Body of pancreas (tissue), 4 donors: ENCODE data around the gene HS1BP3.

ENCODE experiments used
- POLR2A ChIP-seq, 3 donors: fragments of 450-650 bp; IDR thresholded peaks; one replicate each; pipeline ENCODE4 v1.6.1; 2016; ENCODE audit warnings: antibody characterized with exemption in 3 of 3, mild to moderate bottlenecking in 2 of 3
- TF ChIP-seq, protein P1 (sequence below), 7 experiments: fragments of 450-650 bp in 4 of 7; fragments of 200-600 bp in 3 of 7; sonication (generic) in 3 of 7; IDR thresholded peaks; one replicate each; pipeline ENCODE4 v1.5.1; 2016 to 2019; ENCODE audit warnings: antibody characterized with exemption in 7 of 7

DNA sequence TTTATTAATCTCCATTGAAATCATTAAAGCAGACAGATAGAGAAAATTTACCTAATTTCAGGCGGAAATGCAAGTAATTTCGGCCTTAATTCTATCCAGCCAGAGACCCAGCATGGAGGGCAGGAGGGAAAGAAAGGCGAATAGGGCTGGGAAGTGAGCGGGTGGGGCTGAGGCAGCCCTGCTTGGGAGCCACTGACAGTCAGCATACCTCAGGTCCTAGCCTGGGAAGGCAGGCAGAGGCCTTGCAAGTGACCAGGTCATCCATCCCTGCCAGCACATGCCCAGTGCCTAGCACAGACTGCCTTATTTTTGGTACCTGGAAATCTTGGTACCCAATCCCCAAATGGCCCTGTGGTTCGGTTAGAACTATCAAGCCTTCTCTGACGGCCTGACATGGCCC lies 17.6 kb upstream of the HS1BP3 start:
- TF ChIP-seq, protein P1, sequence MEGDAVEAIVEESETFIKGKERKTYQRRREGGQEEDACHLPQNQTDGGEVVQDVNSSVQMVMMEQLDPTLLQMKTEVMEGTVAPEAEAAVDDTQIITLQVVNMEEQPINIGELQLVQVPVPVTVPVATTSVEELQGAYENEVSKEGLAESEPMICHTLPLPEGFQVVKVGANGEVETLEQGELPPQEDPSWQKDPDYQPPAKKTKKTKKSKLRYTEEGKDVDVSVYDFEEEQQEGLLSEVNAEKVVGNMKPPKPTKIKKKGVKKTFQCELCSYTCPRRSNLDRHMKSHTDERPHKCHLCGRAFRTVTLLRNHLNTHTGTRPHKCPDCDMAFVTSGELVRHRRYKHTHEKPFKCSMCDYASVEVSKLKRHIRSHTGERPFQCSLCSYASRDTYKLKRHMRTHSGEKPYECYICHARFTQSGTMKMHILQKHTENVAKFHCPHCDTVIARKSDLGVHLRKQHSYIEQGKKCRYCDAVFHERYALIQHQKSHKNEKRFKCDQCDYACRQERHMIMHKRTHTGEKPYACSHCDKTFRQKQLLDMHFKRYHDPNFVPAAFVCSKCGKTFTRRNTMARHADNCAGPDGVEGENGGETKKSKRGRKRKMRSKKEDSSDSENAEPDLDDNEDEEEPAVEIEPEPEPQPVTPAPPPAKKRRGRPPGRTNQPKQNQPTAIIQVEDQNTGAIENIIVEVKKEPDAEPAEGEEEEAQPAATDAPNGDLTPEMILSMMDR (IDR thresholded peaks at IDR 0.05) = no peak
- TF ChIP-seq POLR2A (IDR thresholded peaks at IDR 0.05) = no peak
